Colonic mucosa (tissue), 4 donors: Measurements from ENCODE around the gene ZBTB21. TPM values are rescaled to one million over a fixed set of nuclear protein-coding genes. Genes with fewer than 3 reads are reported as not detected.

ENCODE experiments used
- DNase-seq: peaks from one replicate; pipeline ENCODE4 v3.0.0-alpha.2; 2020
- H3K27ac ChIP-seq: fragments of 200-600 bp; one replicate; pipeline ENCODE4 v1.8.0; 2021
- H3K27me3 ChIP-seq: fragments of 200-600 bp; one replicate; pipeline ENCODE4 v1.8.0; 2021
- H3K36me3 ChIP-seq: fragments of 200-600 bp; one replicate; pipeline ENCODE4 v1.8.0; 2021
- H3K4me1 ChIP-seq: fragments of 200-600 bp; one replicate; pipeline ENCODE4 v1.8.0; 2021; ENCODE audit warnings: mild to moderate bottlenecking
- H3K4me3 ChIP-seq: fragments of 200-600 bp; one replicate; pipeline ENCODE4 v1.8.0; 2021
- H3K9ac ChIP-seq, 2 donors: one replicate each; pipeline ENCODE4 v1.7.0; 2013; ENCODE audit warnings: control low read depth in 2 of 2, low read depth in 2 of 2, low read length in 2 of 2
- H3K9me3 ChIP-seq: fragments of 200-600 bp; one replicate; pipeline ENCODE4 v1.8.0; 2021
- intact Hi-C: fragments of 100-400 bp; cut with DNase I; formaldehyde crosslinking; loops from one replicate; pipeline ENCODE4 v1.14.1; 2022
- total RNA-seq, 2 donors: library from RNA; stranded (reverse); fragmentation: NEBNext Ultra II Directional in 1 of 2; extraction: Animal tissue kit (Norgen Biotek cat#: 25700) in 1 of 2; gene quantifications; one replicate each; pipeline ENCODE4 v1.2.1, GENCODE V29; 2021
- TF ChIP-seq, protein P1 (sequence below): fragments of 200-600 bp; IDR thresholded peaks from one replicate; pipeline ENCODE4 v1.8.0; 2022; ENCODE audit warnings: antibody characterized with exemption, mild to moderate bottlenecking
- donor health status: healthy.
- donor health status: DM: no; HTN: no; CAD: no.
- donor health status: DM: no; HTN: no; CAD: no.

ZBTB21 gene
- total RNA-seq, 2 donors from 2014 or later, result 10.2 to 15.1 TPM

DNA sequence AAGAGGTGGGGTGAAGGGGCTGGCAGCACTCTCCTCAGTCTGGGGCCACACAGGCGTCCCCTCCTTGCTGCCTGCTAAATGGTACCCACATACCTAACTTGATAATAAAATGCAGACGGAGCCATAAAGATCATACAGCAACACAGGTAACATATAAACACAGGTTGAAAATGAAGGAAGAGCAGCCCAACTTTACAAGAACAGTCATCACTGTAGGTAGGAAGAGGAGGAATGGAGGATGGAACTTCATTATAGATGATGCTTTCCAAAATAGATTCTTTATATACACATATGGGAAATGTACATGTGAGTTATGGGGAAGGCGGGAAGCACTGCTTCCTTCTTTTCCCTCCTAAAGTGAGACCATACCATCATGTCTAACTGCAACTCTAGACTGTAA is 69.7 kb downstream of the ZBTB21 start:
- no peak for DNase-seq
- no peaks in the 10 kb centered on the region for H3K27me3 ChIP-seq
- TF ChIP-seq, protein P1, sequence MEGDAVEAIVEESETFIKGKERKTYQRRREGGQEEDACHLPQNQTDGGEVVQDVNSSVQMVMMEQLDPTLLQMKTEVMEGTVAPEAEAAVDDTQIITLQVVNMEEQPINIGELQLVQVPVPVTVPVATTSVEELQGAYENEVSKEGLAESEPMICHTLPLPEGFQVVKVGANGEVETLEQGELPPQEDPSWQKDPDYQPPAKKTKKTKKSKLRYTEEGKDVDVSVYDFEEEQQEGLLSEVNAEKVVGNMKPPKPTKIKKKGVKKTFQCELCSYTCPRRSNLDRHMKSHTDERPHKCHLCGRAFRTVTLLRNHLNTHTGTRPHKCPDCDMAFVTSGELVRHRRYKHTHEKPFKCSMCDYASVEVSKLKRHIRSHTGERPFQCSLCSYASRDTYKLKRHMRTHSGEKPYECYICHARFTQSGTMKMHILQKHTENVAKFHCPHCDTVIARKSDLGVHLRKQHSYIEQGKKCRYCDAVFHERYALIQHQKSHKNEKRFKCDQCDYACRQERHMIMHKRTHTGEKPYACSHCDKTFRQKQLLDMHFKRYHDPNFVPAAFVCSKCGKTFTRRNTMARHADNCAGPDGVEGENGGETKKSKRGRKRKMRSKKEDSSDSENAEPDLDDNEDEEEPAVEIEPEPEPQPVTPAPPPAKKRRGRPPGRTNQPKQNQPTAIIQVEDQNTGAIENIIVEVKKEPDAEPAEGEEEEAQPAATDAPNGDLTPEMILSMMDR, result no peak
- intact Hi-C loops, result no loop called here
- H3K9ac ChIP-seq, result no peak overlapping the region
- no peaks in the 10 kb centered on the region for H3K9me3 ChIP-seq
- no peak overlapping the region for H3K27ac ChIP-seq
- no peaks in the 10 kb centered on the region for H3K36me3 ChIP-seq
- H3K4me1 ChIP-seq, result no peaks in the 10 kb centered on the region
- no peak overlapping the region for H3K4me3 ChIP-seq

DNA sequence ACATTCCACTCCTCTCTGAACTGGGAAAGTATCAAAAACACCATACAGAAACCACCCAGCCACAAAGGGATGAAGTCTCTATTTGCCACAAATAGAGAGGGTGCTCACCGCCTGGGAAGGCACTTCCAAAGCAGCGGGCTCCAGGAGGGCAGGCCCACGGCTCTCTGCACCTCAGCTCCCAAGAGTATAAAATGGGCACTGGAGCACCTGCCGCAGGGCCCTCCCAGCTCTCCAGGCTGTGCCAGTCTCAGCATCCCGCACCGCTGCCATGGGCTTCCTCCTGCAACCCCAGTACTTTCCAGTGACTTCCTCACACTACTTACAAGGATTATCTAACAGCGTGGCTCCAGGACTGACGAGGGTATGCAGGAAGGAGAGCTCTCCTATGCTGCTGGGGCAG is 70.8 kb downstream of the ZBTB21 start:
- H3K27me3 ChIP-seq, result no peaks in the 10 kb centered on the region
- no peak overlapping the region for H3K4me3 ChIP-seq
- intact Hi-C loops, result no loop called here
- H3K36me3 ChIP-seq, result no peaks in the 10 kb centered on the region
- no peaks in the 10 kb centered on the region for H3K9me3 ChIP-seq
- no peak for DNase-seq
- no peak overlapping the region for H3K27ac ChIP-seq
- no peak overlapping the region for H3K9ac ChIP-seq
- H3K4me1 ChIP-seq, result no peaks in the 10 kb centered on the region
- TF ChIP-seq, protein P1, result no peak

Other genes starting within 250 kb of the ZBTB21 start
- 10 to 100 TPM; 10.1 to 10.5 TPM for gene RIPK4, start 243.3 kb downstream of the ZBTB21 start, total RNA-seq
- gene PRDM15, start 131.0 kb downstream of the ZBTB21 start, total RNA-seq, result 1 to 10 TPM; 3.2 to 6.3 TPM
- 10 to 100 TPM; 13.3 to 16.1 TPM for gene C2CD2, start 56.3 kb downstream of the ZBTB21 start, total RNA-seq
- under 1 TPM; 0.35 to 0.37 TPM for gene UMODL1, start 61.0 kb upstream of the ZBTB21 start, total RNA-seq
- 10 to 100 TPM; 13.8 to 60.0 TPM for gene ABCG1, start 208.8 kb upstream of the ZBTB21 start, total RNA-seq